Activated T-helper 17 cell treated with anti-CD3 and anti-CD28 coated beads, Interleukin-2, amount 50 U/mL, for 72 hours (primary cell): Measurements from ENCODE around the gene IFT88. TPM values are rescaled to one million over a fixed set of nuclear protein-coding genes. Genes with fewer than 3 reads are reported as not detected.
A peak's percentile ranks its signal among the peaks of the same experiment; 100 is the strongest.
"Not testable (repeated sequence)": the region's sequence is repeated elsewhere in the genome, so short reads cannot be mapped to it uniquely, and the experiment has no call there.

Source experiments
- ATAC-seq: fragments of 150-1000 bp; cut with Tn5 transposase; replicated peaks from 2 replicates; pipeline ENCODE4 v1.10.0; 2021; ENCODE audit warnings: mild to moderate bottlenecking, moderate library complexity
- H3K27ac Mint-ChIP-seq: one replicate; pipeline ENCODE4 v1.8.0; 2022; ENCODE audit warnings: mixed read lengths
- H3K27me3 Mint-ChIP-seq: one replicate; pipeline ENCODE4 v1.8.0; 2022; ENCODE audit warnings: mixed read lengths
- H3K36me3 Mint-ChIP-seq: one replicate; pipeline ENCODE4 v1.8.0; 2022; ENCODE audit warnings: low read depth, mild to moderate bottlenecking, mixed read lengths
- H3K4me1 Mint-ChIP-seq: one replicate; pipeline ENCODE4 v1.8.0; 2022; ENCODE audit warnings: mixed read lengths
- H3K4me3 Mint-ChIP-seq: one replicate; pipeline ENCODE4 v1.8.0; 2022; ENCODE audit warnings: mild to moderate bottlenecking, mixed read lengths
- H3K9me3 Mint-ChIP-seq: one replicate; pipeline ENCODE4 v1.8.0; 2022; ENCODE audit warnings: mixed read lengths
- total RNA-seq, 2 donors: library from RNA; stranded (reverse); gene quantifications; one replicate each; pipeline ENCODE4 v1.2.3, GENCODE V29; 2022

IFT88 gene
- total RNA-seq, 2 donors from 2014 or later, result 2.5 to 5.7 TPM

DNA sequence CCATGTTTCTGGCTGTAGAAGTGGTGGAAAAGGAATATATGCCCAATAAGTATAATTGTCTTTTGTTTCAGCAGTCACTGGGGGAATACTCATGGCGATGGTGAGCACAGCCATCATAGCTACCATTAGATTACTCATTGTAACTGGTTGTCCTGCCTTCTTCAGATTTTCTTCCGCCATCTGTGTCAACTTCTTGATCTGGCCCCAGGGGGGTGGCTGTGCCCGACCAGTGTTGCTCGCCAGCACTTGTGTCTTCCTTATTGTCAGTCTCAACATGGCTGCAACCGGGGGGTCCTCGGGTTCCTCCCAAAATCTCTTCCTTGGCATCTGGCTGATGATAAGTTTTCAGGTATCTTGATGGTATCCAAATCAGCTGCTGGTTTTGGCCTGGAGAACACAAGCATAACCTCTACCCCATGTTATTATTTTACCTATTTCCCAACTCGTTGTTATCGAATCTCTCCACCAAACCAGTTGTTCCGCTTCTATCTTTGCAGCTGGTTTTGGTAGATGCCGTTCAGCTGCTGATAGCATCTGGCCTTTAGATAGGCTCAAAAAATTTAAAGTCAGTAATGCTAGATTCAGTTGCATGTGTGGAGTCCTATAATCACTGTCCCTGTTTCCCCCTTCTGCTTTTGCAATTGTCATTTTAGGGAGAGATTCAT lies 113.6 kb downstream of the IFT88 start:
- Mint-ChIP-seq H3K27ac (no peak overlapping the region), H3K27me3 (no peaks in the 10 kb centered on the region), H3K4me1 (no peaks in the 10 kb centered on the region), H3K36me3 (no peaks in the 10 kb centered on the region), H3K9me3 (no peaks in the 10 kb centered on the region), H3K4me3 (no peak overlapping the region)
- no peak for ATAC-seq

DNA sequence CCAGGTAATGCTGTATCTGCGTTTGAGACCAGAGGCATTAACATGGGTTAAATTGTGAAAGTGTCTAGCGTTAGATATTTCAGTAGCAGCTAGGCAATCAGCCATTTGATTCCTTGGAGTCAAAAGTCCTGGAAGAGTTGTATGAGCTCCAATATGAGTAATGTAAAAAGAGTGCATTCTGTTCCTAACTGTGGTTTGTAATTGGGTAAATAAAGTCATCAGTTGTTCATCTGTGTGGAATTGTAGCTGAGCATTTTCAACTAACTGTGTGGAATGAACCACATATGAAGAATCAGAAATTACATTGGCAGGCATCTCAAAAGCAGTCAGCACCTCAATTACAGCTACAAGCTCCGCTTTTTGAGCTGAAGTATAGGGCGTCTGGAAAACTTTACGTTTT lies 114.5 kb downstream of the IFT88 start:
- not testable (repeated sequence) for H3K4me1 Mint-ChIP-seq, ATAC-seq, H3K9me3 Mint-ChIP-seq, H3K36me3 Mint-ChIP-seq, H3K27ac Mint-ChIP-seq, H3K4me3 Mint-ChIP-seq, H3K27me3 Mint-ChIP-seq

DNA sequence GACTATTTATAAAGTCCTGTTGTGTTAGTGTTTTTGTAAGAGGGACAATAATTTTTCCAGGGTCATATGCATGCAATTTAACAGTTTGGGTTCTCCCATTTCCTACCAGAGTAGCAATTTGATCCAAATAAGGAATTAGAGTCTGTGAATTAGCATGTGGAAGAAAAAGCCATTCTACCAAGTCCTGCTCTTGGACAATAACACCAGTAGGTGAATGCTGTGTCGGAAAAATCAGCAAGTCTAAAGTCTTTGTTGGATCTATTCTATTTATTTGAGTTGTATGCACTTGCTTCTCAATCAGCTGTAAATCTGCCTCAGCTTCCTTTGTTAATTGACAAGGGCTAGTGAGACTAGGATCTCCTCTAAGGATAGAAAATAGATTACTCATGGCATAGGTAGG lies 115.1 kb downstream of the IFT88 start:
- Mint-ChIP-seq H3K4me1 (no peaks in the 10 kb centered on the region), H3K27ac (no peak overlapping the region), H3K9me3 (no peaks in the 10 kb centered on the region), H3K27me3 (no peaks in the 10 kb centered on the region), H3K36me3 (no peaks in the 10 kb centered on the region), H3K4me3 (no peak overlapping the region)
- ATAC-seq, result no peak

DNA sequence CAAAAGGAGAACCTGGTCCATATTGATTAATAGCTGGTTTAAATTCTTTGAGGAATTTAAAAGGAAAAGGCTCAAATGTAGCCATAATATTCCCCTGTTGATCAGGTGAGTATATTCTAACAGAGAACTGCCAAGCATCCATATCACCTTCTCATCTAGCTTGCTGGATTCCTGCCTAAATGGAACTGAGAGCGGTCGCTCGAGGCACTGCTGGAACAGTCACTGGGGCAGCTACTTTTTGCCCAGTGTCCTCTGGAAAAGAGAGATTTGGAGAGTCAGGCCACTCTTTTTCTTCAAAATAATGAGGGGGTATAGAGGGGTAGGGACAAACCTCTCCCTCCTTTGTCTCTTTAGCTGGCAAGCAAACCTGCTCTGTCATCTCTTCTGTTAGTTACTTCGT lies 117.1 kb downstream of the IFT88 start:
- H3K27me3 Mint-ChIP-seq, result no peaks in the 10 kb centered on the region
- no peak overlapping the region for H3K27ac Mint-ChIP-seq
- ATAC-seq, result no peak
- no peaks in the 10 kb centered on the region for H3K9me3 Mint-ChIP-seq
- H3K4me1 Mint-ChIP-seq, result no peaks in the 10 kb centered on the region
- H3K4me3 Mint-ChIP-seq, result no peak overlapping the region
- H3K36me3 Mint-ChIP-seq, result no peaks in the 10 kb centered on the region

DNA sequence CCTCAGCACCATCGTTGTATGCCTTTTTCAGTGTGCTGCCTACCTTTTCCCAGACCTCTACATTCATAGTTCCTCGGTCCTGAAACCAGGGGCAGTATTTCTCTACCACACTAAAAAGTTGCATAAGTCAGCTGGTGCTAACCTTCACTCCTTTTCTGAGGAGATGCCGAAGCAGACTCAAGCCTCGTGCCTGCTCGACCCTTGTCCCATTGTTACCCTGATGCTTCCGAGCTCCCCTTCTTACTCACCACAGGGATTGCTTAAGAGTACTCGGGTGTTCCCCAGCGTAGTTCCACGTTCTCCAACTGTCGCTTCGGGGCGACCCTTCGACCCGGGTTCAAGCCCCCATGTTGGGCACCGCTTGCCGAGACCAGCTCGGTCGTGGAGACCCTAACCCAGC lies 117.6 kb downstream of the IFT88 start:
- Mint-ChIP-seq H3K27me3 (no peaks in the 10 kb centered on the region), H3K4me3 (no peak overlapping the region), H3K27ac (no peak overlapping the region), H3K36me3 (no peaks in the 10 kb centered on the region), H3K9me3 (no peaks in the 10 kb centered on the region), H3K4me1 (no peaks in the 10 kb centered on the region)
- no peak for ATAC-seq

DNA sequence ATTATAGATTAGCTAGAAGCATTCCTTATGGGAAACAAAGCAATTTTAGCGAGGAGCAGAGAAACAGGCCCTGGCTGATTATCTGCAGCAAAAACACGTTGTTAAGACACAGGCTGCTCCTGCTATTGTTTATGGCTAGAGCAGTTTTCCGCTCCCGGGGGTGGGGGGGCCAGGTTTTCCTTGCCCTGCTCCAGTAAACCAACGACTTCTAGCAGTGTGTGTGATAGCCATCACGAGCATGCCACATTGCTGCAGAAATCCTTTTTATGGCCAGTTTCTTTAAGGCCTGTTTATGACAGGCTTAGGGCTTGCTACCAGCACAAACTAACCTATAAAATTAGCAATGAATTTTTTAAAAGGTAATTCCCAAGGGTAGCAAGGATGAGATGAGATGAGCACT lies 118.1 kb downstream of the IFT88 start:
- H3K27me3 Mint-ChIP-seq, result no peaks in the 10 kb centered on the region
- no peak overlapping the region for H3K27ac Mint-ChIP-seq
- ATAC-seq, result no peak
- H3K36me3 Mint-ChIP-seq, result no peaks in the 10 kb centered on the region
- H3K4me1 Mint-ChIP-seq, result no peaks in the 10 kb centered on the region
- H3K9me3 Mint-ChIP-seq, result no peaks in the 10 kb centered on the region
- H3K4me3 Mint-ChIP-seq, result no peak overlapping the region

DNA sequence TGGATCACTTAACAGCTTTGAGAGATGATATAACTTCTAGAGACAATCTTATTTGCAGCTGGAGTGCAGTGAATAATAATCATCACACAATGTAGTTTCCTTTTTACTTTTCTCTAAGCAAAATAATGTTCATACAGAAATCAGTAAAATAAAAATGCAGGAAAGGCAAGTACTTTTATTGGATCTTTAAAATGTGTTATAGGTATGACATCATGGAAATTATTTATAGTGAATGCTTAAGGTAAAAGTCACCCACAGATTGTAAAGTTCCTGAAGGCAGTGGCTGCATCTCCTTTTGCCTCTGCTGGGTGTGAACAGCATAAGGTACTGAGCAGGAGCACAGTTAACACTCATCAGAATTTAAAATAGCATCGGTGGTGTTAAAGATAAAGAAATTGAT lies 119.2 kb downstream of the IFT88 start:
- Mint-ChIP-seq H3K4me1 (no peaks in the 10 kb centered on the region), H3K27ac (no peak overlapping the region), H3K36me3 (no peaks in the 10 kb centered on the region), H3K9me3 (no peaks in the 10 kb centered on the region), H3K27me3 (no peaks in the 10 kb centered on the region), H3K4me3 (no peak overlapping the region)
- ATAC-seq, result no peak

DNA sequence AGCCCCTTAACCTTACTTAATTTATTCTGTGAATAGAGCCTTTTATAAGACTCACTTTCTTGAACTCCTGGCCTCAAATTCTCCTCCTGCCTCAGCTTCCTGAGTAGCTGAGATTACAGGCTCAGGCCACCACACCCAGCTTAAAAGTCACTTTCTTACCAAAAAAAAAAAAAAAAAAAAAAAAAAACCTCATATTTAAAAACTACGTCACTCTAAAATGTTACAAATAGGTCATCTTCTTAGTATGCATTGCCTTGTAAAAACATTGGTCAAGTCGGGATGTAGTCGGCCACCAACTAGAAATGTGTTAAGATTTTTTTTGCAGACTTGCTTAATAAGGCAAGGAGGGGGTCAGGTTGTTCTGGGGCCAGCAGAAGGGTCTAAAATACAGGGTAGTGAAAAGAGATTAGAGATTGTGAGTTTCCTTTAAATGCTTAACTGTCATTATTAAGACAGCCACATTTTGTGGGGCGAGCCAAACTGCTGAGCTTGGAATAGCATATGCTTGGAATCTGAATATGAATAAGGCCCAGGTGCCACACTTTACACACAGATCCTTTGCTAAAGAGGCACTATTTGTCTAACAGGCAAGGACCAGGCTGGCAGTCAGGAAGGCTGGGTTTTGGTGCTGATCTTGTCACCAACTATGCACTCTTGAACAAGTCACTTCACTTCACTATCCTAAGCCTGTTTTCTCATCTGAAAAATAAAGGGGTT lies 120.1 kb downstream of the IFT88 start:
- Mint-ChIP-seq H3K27me3 (no peaks in the 10 kb centered on the region), H3K9me3 (no peaks in the 10 kb centered on the region), H3K36me3 (no peaks in the 10 kb centered on the region), H3K4me1 (no peaks in the 10 kb centered on the region), H3K4me3 (no peak overlapping the region), H3K27ac (no peak overlapping the region)
- ATAC-seq, result no peak

DNA sequence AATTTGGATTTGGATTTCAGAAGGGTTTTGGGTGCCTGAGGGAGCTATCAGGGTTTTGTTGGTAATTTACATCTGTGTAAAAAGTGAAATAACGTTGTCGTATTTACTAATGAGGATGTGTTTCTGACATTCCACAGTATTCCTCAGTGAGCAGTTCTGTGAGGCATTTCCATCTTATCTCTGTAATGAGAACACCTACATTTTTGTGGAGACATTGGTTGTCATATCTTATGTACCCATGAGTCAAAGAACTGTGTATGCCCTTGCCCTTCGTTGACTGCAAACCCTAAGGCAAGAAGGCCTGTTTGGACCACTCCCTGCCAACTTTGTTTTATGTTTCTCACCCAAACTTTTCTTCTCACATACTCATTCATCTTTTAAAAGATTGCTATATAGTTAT lies 122.3 kb downstream of the IFT88 start:
- Mint-ChIP-seq H3K9me3 (no peaks in the 10 kb centered on the region), H3K4me3 (no peak overlapping the region), H3K4me1 (no peaks in the 10 kb centered on the region), H3K36me3 (no peaks in the 10 kb centered on the region), H3K27me3 (no peaks in the 10 kb centered on the region), H3K27ac (no peak overlapping the region)
- no peak for ATAC-seq

DNA sequence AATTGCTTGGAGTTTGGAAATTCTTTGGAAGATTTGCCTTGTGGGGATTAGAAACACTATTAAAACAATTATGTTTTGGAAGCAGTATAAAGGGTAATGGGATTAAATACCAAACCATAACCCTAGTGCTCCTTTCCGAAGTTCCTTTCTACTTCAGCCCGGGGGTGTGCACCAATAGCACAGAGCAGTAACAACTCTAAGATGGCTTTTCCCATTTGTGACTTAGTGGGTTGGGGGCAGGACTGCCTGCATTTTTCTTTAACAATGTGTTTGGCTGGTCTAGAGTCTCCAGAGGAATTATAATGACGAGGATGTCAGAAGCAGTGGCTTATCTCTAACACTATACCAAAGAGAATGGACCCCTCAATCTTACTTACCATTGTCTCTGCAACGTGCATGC lies 124.7 kb downstream of the IFT88 start:
- Mint-ChIP-seq H3K36me3 (no peaks in the 10 kb centered on the region), H3K27me3 (peaks cover 6% of the 10 kb centered on the region), H3K9me3 (no peaks in the 10 kb centered on the region), H3K4me1 (no peaks in the 10 kb centered on the region), H3K4me3 (no peak overlapping the region), H3K27ac (no peak overlapping the region)
- ATAC-seq, result no peak

DNA sequence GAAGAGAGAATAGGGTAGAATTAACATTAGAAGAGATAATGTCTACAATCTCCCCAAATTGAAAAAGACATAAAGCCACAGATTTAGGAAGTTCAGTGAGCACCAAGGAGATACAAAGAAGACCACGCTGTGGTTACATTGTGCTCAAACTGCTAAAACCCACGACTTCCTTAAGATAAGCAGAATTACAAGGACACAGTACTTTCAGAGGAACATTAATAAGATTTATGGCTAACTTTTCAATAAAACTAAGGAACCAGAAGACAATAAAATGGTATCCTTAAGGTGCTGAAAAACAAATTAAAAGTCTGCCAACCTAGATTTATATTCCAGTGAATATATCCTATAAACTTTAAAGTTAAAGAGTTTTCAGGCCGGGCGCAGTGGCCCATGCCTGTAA lies 129.1 kb downstream of the IFT88 start:
- no peaks in the 10 kb centered on the region for H3K4me1 Mint-ChIP-seq
- peaks cover 28% of the 10 kb centered on the region for H3K27me3 Mint-ChIP-seq
- ATAC-seq, result no peak

DNA sequence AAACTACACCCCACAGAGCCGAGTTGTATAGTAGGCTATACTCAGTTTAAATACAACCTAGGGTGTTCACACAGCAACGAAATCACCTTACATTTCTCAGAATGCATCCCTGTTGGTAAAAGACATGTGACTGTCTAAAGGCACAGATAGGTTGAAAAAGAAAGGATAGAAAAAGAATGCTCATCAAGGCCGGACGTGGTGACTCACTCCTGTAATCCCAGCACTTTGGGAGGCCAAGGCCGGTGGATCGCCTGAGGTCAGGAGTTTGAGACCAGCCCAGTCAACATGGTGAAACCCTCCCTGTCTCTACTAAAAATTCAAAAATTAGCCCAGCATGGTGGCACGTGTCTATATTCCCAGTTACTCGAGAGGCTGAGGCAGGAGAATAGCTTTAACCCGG lies 132.8 kb downstream of the IFT88 start:
- no peaks in the 10 kb centered on the region for H3K4me1 Mint-ChIP-seq
- no peak for ATAC-seq
- no peaks in the 10 kb centered on the region for H3K36me3 Mint-ChIP-seq
- H3K9me3 Mint-ChIP-seq, result no peaks in the 10 kb centered on the region
- H3K27me3 Mint-ChIP-seq, result peaks cover 32% of the 10 kb centered on the region
- no peak overlapping the region for H3K4me3 Mint-ChIP-seq
- H3K27ac Mint-ChIP-seq, result no peak overlapping the region

More for the DNA sequence above, 129.1 kb downstream of the IFT88 start:
- no peak overlapping the region for H3K27ac Mint-ChIP-seq
- H3K4me3 Mint-ChIP-seq, result no peak overlapping the region
- no peaks in the 10 kb centered on the region for H3K36me3 Mint-ChIP-seq
- H3K9me3 Mint-ChIP-seq, result no peaks in the 10 kb centered on the region

DNA sequence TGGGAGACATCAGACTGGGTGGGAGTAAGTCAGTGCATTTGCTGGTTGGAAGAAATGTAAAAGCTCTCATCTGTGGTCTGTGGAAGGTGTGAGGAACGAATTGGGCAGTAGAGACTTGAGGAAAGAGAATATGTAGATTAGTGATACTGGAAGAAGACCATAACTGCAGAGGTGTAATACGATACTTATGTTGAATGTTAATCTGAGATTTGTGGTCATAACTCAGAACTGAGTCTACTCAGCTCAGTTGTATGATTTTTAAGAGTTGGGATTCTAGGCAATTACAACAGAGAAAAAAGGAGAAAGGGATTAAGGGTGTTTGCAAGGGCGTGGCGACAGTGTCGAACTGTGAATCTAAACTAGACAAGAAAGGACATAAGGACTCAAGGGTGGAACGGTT lies 133.3 kb downstream of the IFT88 start:
- H3K9me3 Mint-ChIP-seq, result no peaks in the 10 kb centered on the region
- no peak overlapping the region for H3K4me3 Mint-ChIP-seq
- no peaks in the 10 kb centered on the region for H3K36me3 Mint-ChIP-seq
- peaks cover 32% of the 10 kb centered on the region for H3K27me3 Mint-ChIP-seq
- H3K4me1 Mint-ChIP-seq, result no peaks in the 10 kb centered on the region
- ATAC-seq, result no peak
- no peak overlapping the region for H3K27ac Mint-ChIP-seq

DNA sequence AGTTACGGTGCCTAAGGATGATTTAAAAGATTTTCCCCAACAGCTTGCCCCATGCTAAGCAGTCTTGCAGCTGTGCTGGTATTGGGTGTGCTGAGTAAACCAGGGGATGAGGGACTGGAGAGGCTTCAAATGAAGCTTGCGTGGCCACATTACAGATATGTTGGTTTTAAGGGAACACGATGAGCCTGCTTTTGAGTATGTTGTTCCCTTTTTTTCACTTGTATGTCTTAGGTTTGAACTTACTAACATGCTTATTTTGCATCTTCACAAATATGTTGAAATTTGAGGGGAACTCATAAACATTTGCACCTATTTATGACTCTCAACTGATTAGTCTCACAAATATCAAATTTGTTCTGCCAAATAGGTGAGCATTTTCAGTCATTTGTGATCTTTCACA lies 134.5 kb downstream of the IFT88 start:
- ATAC-seq, result no peak
- Mint-ChIP-seq H3K27ac (no peak overlapping the region), H3K4me3 (peak overlapping the region; percentile 85), H3K27me3 (peaks cover 27% of the 10 kb centered on the region), H3K4me1 (peaks cover 2% of the 10 kb centered on the region), H3K9me3 (no peaks in the 10 kb centered on the region), H3K36me3 (no peaks in the 10 kb centered on the region)

DNA sequence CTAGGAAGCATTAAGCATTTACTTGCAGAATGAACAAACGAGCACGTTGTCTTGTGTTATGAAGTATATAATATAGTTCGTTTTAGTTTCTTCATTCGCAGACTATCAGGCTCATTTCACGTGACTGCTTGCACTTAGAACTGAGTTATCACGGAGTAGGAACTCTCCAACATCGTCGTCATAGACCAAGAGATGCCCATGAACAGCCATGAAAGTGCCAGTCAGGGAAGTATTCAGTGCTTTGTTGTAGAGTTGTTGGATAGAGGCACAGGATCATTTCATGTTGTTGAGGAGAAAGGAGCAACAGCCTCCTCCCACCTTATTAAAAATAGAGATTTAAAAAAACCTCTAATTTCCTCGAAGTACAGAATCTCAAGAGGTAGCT lies 135.6 kb downstream of the IFT88 start:
- ATAC-seq, result no peak
- peaks cover 4% of the 10 kb centered on the region for H3K4me1 Mint-ChIP-seq
- peaks cover 25% of the 10 kb centered on the region for H3K27me3 Mint-ChIP-seq
- no peak overlapping the region for H3K27ac Mint-ChIP-seq
- no peaks in the 10 kb centered on the region for H3K36me3 Mint-ChIP-seq
- no peaks in the 10 kb centered on the region for H3K9me3 Mint-ChIP-seq
- H3K4me3 Mint-ChIP-seq, result peak overlapping the region; percentile 85
